ENCODE measurements around the gene FMNL2.

Gene FMNL2

DNA sequence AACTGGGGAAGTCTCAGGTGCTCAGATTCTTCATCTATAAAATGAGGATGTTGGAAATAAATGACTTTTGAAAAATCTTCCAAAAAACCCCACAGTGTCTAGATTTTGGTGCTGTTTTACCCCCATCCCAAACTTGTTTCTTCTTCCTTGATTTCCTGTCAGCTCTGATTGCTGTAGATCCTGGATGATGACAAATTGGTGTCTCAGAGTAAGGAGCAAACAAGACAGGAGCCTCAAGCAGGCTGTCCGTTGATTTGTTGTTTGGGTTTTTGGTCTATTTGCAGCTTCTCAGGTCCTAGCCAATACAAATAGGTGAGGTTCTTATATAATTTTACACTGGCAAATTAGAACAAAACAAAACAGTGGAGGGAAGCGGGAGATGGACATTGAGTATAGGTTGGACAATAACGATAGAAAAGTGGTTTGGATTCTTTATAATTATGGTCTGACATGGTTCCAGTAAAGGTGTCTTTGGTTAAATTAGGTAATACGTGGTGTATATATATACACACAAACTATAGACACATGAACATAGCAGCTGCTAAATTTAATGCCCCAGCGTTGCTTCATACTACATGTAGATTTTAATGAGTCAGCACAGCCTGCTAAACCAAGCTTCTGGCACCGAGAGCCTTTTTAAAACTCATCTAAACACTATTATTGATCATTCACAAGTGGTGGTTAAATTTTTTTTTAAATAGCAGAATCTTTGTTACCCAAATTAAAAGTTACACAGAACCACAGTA is 142.5 kb downstream of the FMNL2 start:
- DNase-seq = no peak

DNA sequence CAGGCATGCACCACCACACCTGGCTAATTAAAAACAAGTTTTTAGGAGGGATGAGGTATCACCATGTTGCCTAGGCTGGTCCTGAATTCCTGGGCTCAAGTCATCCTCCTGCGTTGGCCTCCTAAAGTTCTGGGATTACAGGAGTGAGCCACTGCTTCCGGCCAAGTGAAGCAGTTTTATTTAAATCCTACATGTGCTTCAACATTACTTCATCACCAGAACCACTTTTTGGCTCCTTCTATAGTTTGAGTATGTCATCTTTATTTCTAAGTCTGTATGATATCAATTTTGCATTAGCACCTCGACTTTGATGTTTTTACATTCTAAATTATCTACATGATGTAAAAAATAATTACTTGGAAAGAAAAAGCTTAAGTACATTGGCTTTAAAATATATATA is 144.3 kb downstream of the FMNL2 start:
- DNase-seq = no peak

DNA sequence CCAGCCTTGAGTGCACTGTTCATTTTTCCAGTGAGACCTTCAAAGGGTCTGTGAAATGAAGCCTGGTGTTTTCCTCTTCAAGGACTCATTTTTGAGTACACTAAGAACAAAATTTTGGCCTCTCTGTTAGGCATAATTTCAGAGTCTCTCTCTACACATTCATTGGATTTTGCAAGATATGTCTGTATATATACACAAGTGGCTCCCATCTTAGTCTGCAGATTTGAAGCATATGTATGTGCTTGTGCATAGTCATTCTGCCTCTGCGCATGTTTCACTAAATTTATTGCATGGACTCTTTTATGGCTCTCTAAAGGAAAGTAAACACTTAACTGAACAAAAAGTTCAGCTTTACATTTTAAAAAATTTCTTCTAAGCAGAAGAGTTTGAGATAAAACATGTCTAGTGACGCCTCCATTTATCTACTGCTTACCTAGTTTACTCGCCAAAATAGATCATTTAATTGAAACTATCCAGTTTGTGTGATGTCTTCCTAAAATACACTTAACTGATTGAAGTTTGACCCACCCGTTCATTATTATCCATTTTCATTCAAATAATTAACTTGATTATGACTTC is 145.9 kb downstream of the FMNL2 start:
- no peak for DNase-seq

DNA sequence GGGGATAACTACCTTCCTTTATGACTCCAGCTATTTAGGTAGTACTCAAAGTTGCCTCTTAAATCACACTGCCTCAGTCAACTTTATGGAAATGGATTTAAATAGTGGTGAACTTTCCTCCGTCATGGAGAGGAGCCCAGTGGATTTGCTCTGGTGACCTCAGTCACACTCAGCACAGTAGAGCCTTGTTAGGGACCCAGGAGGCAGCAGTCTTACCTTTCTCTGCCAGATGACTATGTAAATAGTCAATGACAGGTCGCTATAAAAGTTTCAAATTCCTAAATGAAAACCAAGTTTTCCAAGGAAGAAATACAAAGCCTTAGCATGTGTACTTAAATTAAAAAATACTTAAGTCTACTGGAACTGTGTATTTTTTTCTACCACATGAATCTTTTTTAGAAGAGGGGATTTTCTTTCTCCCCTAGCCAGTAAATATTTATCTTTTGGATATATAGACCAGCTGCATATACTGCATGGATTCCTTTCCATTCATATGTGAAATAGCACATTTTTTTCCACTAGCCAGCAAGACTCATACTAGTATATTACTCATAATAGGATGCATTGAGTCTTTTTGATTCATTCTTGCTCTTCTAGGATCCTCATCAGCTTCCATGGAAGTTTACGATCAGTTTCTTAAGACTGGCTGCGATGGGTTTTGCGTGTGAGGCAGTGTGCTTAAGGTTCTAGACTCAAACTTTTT is 147.1 kb downstream of the FMNL2 start:
- no peak for DNase-seq

DNA sequence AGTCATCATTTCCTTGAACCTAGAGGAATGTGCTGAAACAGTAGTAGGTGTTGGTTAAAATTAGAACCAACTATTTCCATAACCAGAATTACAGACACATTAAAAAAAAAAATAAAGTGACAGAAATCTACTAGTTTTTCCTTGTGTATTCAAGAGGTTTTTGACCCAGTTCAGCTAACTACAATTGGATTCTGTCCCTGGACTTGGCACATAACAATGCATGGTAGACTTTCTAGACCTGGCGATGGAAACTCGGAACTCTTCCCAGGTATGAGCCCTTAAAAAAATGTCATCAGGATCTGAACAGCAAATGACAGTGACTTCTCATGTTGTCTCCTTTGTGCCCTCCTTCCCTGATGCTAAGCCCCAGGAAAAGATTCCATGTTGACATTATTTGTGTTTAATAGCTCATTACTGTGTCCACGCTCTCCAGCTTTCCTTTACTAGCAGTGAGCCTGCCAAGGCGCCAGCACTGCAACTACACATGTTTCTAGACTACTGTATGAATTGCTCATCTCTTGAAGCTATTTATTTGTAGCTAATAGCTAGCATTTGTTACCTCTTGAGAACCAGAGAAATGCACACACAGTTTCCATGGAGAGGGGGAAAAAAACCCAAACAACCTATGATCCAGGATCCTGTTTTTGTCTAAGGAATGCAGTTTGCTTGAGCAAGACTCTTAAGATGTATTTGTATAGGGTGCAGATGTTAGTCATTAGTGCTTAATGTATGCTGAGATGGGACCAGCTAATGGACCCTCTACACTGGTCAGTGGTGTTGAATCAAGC is 148.5 kb downstream of the FMNL2 start:
- no peak for DNase-seq

DNA sequence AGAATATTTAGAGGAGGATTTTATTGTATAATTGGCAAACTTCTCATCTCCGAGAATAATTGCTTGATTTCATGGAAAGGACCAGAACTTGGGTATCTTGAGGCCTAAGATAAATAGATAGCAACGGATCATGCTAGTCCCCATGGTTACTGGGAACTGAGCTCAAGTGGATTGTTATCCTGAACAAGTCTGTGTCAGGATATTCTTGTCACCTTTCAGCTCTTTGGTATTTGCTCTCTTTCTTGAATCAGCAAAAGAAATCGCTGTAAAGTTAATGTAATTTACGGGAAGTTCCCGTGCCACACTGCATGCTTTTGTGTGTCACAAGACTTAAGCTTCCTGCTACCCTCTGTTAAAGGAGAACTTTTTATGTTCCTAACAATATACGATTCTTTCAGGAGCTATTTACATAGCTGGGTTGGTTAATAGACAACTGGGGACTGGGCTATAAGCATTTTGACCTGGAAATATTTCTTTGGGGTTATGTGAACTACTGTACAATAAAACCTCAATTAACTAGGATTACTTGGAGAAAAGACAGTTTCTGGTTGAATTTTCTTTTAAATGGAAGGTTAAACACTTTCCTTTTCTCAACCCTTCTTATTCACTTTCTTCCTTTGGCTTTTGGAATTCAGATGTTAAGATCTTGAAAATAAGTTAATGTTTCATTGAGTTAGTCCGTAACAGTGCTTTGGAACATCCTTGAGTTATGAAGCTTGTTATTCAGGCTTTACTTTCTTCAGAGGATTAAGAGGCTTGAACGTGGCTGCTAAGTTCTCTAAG is 151.2 kb downstream of the FMNL2 start:
- DNase-seq = no peak

DNA sequence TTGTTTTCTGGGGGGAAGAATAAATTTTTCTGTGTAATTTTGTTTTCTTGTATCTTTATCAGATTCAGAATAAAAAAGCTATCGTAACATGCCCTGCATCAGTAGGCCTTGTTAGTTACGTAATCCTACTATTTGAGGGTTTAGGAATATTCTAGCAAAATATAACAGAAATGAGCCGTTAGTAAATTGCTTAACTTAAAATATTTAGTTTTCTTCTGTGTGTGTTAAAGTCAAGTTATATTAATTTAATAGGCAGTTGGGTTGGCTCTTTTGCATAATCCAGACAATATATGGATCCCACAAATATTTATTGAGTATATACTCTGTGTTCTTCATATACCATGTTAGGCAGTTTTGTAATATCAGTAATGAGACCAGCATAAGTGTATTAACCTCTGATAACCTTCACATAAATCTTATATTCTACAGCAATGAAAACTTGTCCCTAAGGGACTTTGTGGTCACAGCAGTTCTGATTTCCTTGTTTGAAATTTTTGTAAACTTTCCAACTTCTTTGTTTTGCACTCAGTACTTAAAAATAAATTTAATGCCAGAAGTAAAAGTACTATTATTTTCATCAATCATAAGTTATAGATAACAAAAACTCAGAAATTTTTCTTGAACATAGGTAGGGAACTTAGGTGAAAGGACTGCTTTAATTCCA is 151.9 kb downstream of the FMNL2 start:
- no peak for DNase-seq

DNA sequence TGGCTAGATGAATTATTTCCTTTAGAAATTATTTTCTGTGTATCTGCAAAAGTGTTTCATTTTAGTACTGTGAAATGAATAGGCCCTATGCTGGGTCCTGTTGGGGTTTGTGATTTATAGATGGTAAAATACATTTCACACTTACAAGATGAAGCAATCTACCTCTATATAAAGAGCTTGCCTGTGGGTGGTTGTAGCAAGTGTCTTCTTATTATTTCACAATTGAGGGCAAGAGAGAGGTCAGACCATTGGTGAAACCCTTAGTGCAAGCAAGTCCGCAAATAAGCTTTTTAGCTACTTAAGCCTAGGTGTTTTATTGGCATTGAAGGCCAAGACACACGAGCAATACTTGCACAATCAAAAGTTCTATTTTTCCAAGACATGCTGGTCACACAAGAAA is 153.1 kb downstream of the FMNL2 start:
- no peak for DNase-seq

DNA sequence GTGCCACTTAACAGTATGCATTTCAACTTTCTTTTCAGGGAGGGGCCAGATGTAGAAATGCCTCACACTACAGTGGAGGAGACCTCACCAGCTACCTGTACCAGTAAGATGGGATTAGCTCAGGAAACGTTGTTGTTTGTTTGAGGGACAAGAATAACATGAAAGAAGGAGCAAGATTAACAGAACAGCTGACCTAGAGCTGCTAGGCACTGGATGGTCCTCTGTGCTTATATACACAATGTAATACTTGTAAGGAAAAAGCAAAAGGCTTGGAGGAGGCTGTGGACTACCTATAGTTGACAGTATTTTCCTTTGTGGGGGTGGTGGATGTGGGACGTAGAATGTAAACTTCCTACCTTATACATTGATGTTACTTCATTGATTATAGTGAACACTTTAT is 154.4 kb downstream of the FMNL2 start:
- no peak for DNase-seq

DNA sequence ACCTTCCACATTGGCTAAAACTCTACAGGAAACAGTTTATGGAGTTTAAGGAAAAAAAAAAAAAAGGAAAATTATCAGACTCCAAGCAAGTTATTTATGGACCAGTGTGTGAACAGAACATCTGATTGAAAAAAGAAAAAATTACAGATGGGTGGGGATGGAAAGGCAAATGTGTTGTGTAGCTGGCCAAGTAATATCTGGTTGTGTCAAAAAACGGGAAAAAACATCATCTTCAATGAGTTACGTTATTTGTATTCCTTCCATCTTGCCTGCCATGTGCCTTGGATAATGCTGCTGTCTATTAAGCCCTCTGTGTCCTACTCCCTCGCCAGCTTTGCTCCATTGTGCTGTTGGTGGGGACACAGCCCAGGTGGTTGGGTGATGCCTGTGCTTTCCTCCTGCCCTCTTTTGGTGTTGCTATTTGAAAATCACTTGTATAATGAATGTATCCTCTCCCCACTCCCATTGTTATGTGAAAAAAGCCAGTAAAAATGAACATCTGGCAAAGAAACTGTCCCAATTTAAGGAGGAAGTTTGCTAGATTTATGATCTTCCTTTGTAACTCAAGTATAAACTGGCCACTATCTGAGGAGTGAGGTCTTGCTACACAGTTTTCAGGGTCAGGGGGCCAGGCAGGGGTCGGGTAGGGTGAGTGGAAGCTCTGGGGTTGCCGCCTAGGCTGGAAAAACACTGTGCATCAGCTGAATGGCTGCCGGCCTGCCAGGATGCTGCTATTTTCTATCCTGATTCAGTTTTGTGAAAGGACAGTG is 155.9 kb downstream of the FMNL2 start:
- DNase-seq = no peak

DNA sequence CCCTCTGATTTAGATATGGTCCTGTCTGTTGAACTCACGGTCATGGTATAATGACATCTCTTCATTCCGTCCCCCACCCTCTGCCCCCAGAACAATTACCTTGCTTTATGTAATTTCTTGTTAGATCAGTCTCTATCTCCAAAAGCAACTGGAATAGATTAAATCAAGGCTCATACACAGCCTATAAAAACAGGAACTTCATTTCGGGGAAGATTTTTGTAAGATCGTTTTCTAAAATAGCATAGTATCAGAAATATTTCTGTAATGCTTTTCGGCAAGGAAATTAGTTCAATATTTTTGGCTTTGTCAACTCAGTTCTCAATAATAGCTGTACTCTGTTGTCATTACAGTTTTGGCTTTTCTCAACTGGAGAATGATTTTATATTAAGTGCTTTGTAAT is 157.2 kb downstream of the FMNL2 start:
- no peak for DNase-seq

DNA sequence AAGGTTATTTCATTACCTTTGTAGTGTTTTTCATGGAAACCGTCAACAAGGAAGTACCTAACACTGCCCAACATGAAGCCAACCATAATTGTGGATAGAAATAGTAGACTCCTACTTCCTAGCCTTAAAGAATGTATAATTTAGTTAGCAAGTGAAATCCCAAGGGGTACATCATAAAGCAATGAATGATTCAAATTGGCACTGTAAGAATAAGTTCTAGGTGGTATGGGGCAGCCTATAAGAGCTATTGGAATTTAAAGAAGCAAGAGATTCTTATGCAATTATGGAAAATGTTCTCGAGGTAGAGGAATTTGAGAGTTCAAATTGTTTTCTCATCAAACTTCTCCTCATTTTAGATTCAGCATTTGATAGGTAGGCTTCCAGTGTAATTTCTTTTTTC is 157.9 kb downstream of the FMNL2 start:
- no peak for DNase-seq

DNA sequence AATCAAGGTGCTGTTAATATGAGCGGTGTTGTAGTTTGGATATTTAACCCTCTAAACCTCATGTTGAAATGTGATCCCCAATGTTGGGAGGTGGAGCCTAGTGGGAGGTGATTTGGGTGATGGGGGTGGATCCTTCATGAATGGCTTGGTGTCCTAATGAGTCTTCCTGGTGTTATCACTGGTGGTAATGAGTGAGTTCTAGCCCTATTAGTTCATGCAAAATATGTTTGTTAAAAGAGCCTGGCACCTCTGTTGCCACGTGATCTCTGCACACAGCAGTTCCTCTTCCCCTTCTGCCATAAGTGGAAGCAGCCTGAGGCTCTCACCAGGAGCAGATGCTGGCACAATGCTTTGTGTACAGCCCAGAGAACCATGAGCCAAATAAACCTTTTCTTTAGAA is 158.4 kb downstream of the FMNL2 start:
- DNase-seq = no peak

DNA sequence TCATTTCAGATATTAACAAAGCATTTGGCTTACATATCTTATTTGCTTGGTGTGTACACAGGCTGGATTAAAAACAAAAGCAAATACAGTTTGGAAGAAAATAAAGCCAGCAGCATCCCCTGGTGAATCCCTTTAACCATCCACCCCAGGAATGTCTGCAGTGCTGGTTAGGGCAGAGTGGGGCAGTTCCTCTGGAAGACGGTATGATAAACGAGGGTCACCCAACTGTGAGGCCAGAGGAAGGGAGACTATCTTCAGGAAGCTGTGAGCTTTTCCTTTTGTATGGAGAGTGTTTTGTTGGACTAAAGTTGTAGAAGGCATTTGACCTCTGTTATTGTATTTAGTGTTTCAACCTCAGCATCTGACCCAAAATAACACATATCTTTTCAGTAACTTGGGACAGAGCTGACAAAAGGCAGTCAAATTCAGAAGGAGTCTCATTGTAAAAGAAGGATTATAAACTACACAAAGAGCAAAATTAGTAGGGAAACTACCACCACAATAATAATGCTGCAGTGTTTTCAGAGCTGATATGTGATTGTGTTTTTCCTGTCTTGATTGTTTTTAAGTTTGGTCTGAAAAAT is 159.1 kb downstream of the FMNL2 start:
- no peak for DNase-seq

DNA sequence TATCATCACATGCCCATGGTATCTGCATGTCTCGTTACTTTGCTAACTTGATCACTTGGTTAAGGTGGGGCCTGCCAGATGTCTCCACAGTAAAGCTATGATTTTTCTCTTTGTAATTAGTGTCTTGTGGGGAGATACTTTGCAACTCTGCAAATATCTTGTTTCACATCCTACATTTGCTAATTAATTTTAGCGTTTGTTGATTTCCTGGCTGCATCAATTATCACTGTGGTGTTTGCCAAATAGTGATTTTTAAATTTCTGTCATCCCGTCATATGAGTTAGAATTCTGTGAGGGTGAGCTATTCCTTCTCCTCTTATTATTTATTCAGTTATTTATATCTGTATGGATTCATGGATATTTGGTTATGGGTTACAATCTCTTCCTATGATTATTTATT is 161.4 kb downstream of the FMNL2 start:
- DNase-seq = no peak

DNA sequence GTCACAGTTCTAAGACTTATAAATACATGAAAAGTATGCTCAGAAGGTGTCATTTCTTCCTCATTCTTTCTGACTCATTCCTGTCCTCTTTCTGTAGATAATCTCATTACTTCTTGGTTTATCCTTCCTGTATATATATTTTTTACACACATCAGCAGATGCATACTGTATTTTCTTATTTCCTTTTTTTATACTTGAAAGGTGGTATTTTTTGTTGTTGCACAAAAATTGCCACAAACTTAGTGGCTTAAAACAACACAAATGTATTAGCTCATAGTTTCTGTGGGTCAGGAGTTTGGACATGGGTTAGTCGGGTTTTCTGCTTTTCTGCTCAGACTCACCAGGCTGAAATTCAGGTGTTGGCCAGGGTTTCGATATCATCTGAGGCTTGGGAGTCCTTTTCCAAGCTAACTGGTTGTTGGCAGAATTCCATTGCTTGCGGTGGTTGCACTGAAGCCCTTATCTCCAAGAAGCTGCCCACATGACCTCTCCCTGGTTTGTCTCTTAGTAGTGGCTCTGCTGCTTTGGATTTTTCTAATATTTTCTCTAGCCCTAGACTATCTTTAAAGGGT is 162.6 kb downstream of the FMNL2 start:
- DNase-seq = no peak

DNA sequence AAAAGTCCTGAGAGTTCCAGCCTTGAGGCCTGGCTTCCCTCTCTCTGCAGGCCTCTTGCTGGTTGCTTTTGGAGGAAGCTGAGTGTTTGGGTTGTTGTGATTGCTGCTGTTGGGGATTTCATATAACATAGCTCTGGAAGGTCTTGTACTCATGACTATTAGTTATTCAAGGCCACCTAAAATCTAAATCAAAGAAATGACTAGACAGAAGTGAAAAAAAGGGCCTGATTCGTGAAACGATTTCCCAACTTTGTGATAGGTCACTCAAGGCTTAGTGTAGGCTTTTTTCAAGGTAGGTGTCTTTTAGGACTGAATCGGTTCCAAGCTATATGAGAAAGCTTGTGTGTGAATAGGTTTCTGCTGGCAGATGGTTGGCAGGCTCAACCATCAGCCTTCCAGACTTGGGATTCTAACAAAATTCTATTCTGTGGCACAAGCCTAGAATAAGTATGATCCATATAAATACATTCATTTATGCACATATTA is 164.4 kb downstream of the FMNL2 start:
- no peak for DNase-seq

DNA sequence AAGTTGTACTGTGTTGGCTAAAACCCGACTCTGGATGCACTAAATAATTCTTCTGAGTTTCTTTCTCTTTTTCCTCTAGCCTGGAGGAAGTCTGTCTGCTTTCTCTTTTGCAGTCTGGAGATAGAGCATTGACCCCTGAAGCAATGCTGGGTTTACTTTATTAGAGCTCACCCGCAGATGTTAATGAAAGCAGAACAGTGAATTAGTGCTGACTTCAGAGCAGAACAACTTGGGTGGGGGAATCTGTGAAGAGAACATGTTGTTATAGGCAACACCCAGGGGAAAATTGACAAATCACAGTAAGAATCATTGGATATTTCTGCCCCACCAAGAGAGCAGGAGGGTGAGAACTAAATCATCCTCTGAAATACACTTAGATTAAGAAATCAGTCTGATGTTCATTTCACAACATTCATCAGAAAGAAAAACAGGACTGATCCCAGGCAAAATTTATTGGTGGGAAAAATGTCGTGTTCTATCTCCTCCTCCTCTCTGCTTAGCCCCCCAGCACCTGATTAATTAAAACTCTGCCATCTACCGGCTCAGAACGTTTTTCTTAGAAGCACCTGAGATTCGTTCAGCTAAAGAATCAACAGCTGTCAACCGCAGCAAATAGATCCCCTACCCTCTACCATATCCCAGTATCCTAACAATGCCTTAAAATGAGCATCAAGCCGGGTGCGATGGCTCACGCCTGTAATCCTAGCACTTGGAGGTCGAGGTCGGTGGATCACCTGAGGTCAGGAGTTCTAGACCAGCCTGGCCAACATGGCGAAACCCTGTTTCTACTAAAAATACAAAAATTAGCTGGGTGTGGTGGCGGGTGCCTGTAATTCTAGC is 165.1 kb downstream of the FMNL2 start:
- DNase-seq = no peak

DNA sequence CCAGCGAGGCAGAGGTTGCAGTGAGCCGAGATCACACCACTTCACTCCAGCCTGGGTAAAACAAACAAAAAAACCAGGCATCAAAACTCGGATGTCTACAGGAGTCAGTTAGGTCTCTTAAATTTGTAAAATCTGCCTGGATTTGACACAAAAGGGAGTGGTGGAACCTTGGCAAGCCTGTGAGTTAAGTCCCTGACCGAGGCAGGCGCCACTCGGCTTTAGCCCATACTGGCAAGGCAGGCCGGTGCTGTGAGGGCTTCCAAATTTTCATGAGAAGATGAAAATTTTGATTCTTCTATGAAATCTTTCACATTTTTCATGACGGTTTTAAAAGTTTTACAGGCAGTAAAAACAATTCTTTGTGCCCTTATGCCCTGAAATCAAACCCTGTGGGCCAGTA is 165.8 kb downstream of the FMNL2 start:
- no peak for DNase-seq

DNA sequence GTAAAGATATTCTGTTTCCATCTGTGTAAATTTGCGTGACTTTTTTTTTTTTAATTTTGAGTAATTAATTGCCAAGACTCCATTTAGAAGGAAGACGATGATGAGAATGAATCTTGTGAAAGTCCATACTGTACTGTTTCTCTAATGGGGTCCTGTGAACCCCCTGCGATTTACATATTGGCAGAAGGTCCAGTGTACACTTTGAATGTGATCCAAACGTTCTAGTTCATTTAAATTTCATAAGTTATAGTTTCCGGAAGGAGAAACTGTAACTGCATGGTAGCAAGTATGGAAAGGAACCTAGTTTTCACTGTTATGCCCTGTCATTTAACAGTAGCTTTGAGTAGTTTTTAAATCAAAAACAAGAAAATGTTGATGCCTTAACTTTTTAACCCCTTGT is 166.7 kb downstream of the FMNL2 start:
- no peak for DNase-seq
